Measurements from ENCODE around the gene ADAMTSL4. TPM values are rescaled to one million over a fixed set of nuclear protein-coding genes. Genes with fewer than 3 reads are reported as not detected.

The ADAMTSL4 gene
- total and polyA plus RNA-seq, 9 of the 15 experiments (the other 6 are each of a cell fraction or from before 2014, with no cell fraction given), result 12.7 to 212 (median 35.6) TPM

- Histone ChIP-seq H3K36me3 (ENCODE audit: control insufficient read depth, insufficient read depth, low read length) (peaks cover 31% of the 10 kb centered on the region), H3K9me1 (ENCODE audit: control insufficient read depth, insufficient read depth, low read length) (no peaks in the 10 kb centered on the region), H3K9ac (ENCODE audit: insufficient read depth in 1 of 2, low read depth in 2 of 2, low read length in 2 of 2) (no peak overlapping the region), H3K27ac (ENCODE audit: extremely low read depth, low read depth, low read length) (peak overlapping the region; percentile 51; the same call in 2 of the 3 replicates), H3K27me3 (ENCODE audit: control insufficient read depth in 2 of 2, insufficient read depth in 2 of 2, low read length in 2 of 2) (no peaks in the 10 kb centered on the region), H3K4me1 (replicated peaks in 1 of 2; ENCODE audit: control insufficient read depth in 2 of 2, insufficient read depth in 2 of 2, low read length in 2 of 2) (peaks cover 16 to 28% of the 10 kb centered on the region in 2 experiments), H3K79me2 (ENCODE audit: control insufficient read depth, insufficient read depth, low read length) (peaks cover 8% of the 10 kb centered on the region), H4K20me1 (replicated peaks; ENCODE audit: control insufficient read depth, insufficient read depth, low read length) (peaks cover 10% of the 10 kb centered on the region), H3K4me3 (no peak overlapping the region), H2AFZ (ENCODE audit: low read depth, low read length) (no peak overlapping the region), H3K4me2 (ENCODE audit: insufficient read depth, low read length) (no peak overlapping the region; the same call in 1 of the 2 replicates), H3K9me3 (replicated peaks; ENCODE audit: control insufficient read depth, insufficient read depth, low read depth, low read length) (no peaks in the 10 kb centered on the region)
- intact Hi-C loops (cut with micrococcal nuclease), result no loop called here
- ATAC-seq (peak; percentile 12), DNase-seq (ENCODE audit: extremely low read depth in 1 of 4, low spot score in 3 of 4) (no peak), FAIRE-seq (no peak)
- in situ Hi-C loops (cut with MboI), result loop anchor here (10.0 kb wide), 1 partner anchor 426 kb away; no protein-coding TSS in a partner anchor
- CTCF ChIA-PET (ENCODE audit: low intra/inter-chr PET ratio), result no interaction called here
- POLR2A ChIA-PET, result interaction anchor here (0.9 to 5.1 kb wide), 6 partner anchors 8 to 240 kb away, joined by 3 to 38 read pairs (median 8); partner anchors contain the start of gene MCL1
- BruUV-seq (replicated peaks), result no TSS peak
- TF ChIP-seq CTBP1 (IDR thresholded peaks at IDR 0.05; ENCODE audit: borderline replicate concordance) (0 out of 2 replicates have a peak, but pooled peaks have one; percentile 9), NR2C2 (CRISPR knock-in tag; IDR thresholded peaks at IDR 0.05) (no peak), NR2C2 (tag; IDR thresholded peaks at IDR 0.05) (peak; percentile 64; the same call in 1 of the 2 replicates), RB1 (IDR thresholded peaks at IDR 0.05; ENCODE audit: low read depth) (0 out of 2 replicates have a peak, but pooled peaks have one; percentile 10), ZSCAN32 (CRISPR knock-in tag; IDR thresholded peaks at IDR 0.05) (no peak), POLR2A (conservative IDR thresholded peaks at IDR 0.05) (peak; percentile 51), TRIM24 (IDR thresholded peaks at IDR 0.05) (no peak), RBFOX2 (IDR thresholded peaks at IDR 0.05; ENCODE audit: low read depth, low read length) (0 out of 2 replicates have a peak, but pooled peaks have one; percentile 12)
- TF ChIP-seq, protein P1, sequence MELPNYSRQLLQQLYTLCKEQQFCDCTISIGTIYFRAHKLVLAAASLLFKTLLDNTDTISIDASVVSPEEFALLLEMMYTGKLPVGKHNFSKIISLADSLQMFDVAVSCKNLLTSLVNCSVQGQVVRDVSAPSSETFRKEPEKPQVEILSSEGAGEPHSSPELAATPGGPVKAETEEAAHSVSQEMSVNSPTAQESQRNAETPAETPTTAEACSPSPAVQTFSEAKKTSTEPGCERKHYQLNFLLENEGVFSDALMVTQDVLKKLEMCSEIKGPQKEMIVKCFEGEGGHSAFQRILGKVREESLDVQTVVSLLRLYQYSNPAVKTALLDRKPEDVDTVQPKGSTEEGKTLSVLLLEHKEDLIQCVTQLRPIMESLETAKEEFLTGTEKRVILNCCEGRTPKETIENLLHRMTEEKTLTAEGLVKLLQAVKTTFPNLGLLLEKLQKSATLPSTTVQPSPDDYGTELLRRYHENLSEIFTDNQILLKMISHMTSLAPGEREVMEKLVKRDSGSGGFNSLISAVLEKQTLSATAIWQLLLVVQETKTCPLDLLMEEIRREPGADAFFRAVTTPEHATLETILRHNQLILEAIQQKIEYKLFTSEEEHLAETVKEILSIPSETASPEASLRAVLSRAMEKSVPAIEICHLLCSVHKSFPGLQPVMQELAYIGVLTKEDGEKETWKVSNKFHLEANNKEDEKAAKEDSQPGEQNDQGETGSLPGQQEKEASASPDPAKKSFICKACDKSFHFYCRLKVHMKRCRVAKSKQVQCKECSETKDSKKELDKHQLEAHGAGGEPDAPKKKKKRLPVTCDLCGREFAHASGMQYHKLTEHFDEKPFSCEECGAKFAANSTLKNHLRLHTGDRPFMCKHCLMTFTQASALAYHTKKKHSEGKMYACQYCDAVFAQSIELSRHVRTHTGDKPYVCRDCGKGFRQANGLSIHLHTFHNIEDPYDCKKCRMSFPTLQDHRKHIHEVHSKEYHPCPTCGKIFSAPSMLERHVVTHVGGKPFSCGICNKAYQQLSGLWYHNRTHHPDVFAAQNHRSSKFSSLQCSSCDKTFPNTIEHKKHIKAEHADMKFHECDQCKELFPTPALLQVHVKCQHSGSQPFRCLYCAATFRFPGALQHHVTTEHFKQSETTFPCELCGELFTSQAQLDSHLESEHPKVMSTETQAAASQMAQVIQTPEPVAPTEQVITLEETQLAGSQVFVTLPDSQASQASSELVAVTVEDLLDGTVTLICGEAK (IDR thresholded peaks at IDR 0.05), result peak; percentile 82
- TF ChIP-seq, protein P1 (CRISPR knock-in tag; IDR thresholded peaks at IDR 0.05), result no peak
- TF ChIP-seq, protein P2, sequence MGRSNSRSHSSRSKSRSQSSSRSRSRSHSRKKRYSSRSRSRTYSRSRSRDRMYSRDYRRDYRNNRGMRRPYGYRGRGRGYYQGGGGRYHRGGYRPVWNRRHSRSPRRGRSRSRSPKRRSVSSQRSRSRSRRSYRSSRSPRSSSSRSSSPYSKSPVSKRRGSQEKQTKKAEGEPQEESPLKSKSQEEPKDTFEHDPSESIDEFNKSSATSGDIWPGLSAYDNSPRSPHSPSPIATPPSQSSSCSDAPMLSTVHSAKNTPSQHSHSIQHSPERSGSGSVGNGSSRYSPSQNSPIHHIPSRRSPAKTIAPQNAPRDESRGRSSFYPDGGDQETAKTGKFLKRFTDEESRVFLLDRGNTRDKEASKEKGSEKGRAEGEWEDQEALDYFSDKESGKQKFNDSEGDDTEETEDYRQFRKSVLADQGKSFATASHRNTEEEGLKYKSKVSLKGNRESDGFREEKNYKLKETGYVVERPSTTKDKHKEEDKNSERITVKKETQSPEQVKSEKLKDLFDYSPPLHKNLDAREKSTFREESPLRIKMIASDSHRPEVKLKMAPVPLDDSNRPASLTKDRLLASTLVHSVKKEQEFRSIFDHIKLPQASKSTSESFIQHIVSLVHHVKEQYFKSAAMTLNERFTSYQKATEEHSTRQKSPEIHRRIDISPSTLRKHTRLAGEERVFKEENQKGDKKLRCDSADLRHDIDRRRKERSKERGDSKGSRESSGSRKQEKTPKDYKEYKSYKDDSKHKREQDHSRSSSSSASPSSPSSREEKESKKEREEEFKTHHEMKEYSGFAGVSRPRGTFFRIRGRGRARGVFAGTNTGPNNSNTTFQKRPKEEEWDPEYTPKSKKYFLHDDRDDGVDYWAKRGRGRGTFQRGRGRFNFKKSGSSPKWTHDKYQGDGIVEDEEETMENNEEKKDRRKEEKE (IDR thresholded peaks at IDR 0.05; ENCODE audit: borderline replicate concordance in 1 of 2, control insufficient read depth in 1 of 2, low read depth in 2 of 2, low read length in 1 of 2), result 0 out of 4 replicates have a peak, but pooled peaks of 1 of the 2 experiments have one; percentile 12
Measured at GRCh38 chr1:150568594-150568966, 19.4 kb downstream of the ADAMTSL4 start.

Measured in K562 (cell line).